Panc1 (cell line): ENCODE measurements around the gene TSPAN4. TPM values are rescaled to one million over a fixed set of nuclear protein-coding genes. Genes with fewer than 3 reads are reported as not detected.
A peak's percentile ranks its signal among the peaks of the same experiment; 100 is the strongest.

Experiments
- ATAC-seq: fragments of 200-7000 bp; cut with Tn5 transposase; 2 replicates; pipeline ENCODE4 v1.9.1; 2020; ENCODE audit warnings: mild to moderate bottlenecking, moderate library complexity
- Bru-seq: library from RNA; stranded (reverse); fragments of 400-500 nt; gene quantifications from one replicate; lab custom pipeline; 2021; lab: Mats Ljungman, UMichigan
- BruChase-seq, 2 experiments: library from RNA; stranded (reverse); fragments of 400-500 nt; gene quantifications; one replicate each; lab custom pipeline; 2021; lab: Mats Ljungman, UMichigan
- BruUV-seq: library from RNA; stranded (reverse); fragments of 400-500 nt; replicated peaks from 2 replicates; lab custom pipeline; 2021; lab: Mats Ljungman, UMichigan
- CTCF ChIA-PET: fragments of 300-600 bp; sonication (Branson Sonifier 250); formaldehyde crosslinking; loops from one replicate; lab custom pipeline; 2022; ENCODE audit warnings: antibody characterized with exemption; lab: Charles Lee
- POLR2A ChIA-PET: fragments of 300-600 bp; sonication (Branson Sonifier 250); formaldehyde crosslinking; loops from one replicate; lab custom pipeline; 2022; ENCODE audit warnings: antibody characterized with exemption; lab: Charles Lee
- DNase-seq: peaks from one replicate; pipeline ENCODE4 v3.0.0-alpha.2; 2010; ENCODE audit warnings: low read depth, low spot score
- H3K27ac ChIP-seq: 2 replicates; pipeline ENCODE4 v1.5.1; 2011; ENCODE audit warnings: mild to moderate bottlenecking, low read length, inconsistent platforms
- H3K27me3 ChIP-seq: fragments of 200-500 bp; sonication (Bioruptor generic); 2 replicates; pipeline ENCODE4 v1.6.0; 2014; ENCODE audit warnings: low read length, inconsistent platforms; ENCODE audit not compliant: control insufficient read depth, insufficient read depth
- H3K36me3 ChIP-seq: fragments of 200-500 bp; sonication (Bioruptor generic); 2 replicates; pipeline ENCODE4 v1.5.1; 2014; ENCODE audit warnings: inconsistent platforms, mild to moderate bottlenecking, low read length, moderate library complexity; ENCODE audit not compliant: control insufficient read depth, insufficient read depth
- H3K4me1 ChIP-seq: 2 replicates; pipeline ENCODE4 v1.5.1; 2011; ENCODE audit warnings: inconsistent platforms, mild to moderate bottlenecking, low read length, moderate library complexity; ENCODE audit not compliant: control insufficient read depth, insufficient read depth
- H3K4me3 ChIP-seq, 2 experiments: 2 replicates each; pipeline ENCODE4 v1.5.1; 2011 to 2012; ENCODE audit warnings: low read depth in 2 of 2, low read length in 2 of 2, mild to moderate bottlenecking in 2 of 2, inconsistent platforms in 1 of 2, moderate library complexity in 1 of 2
- H3K9me3 ChIP-seq: fragments of 200-500 bp; sonication (Bioruptor generic); 2 replicates; pipeline ENCODE4 v1.5.1; 2014; ENCODE audit warnings: low read depth, mild to moderate bottlenecking, inconsistent platforms, low read length, moderate library complexity; ENCODE audit not compliant: control insufficient read depth, insufficient read depth
- POLR2AphosphoS5 ChIP-seq: IDR thresholded peaks from 2 replicates; pipeline ENCODE4 v1.6.1; 2012; ENCODE audit warnings: mild to moderate bottlenecking, low read depth, low read length, moderate library complexity
- SIN3A ChIP-seq: IDR thresholded peaks from 2 replicates; pipeline ENCODE4 v1.6.1; 2012; ENCODE audit warnings: low read depth, mild to moderate bottlenecking, low read length, moderate library complexity, borderline replicate concordance; ENCODE audit not compliant: insufficient read depth
- TCF7L2 ChIP-seq: IDR thresholded peaks from 2 replicates; pipeline ENCODE4 v1.6.1; 2011; ENCODE audit warnings: mild to moderate bottlenecking, low read depth, low read length, inconsistent platforms
- in situ Hi-C: cut with HindIII; loops from 2 replicates; pipeline ENCODE4 v1.10.0; 2016; ENCODE audit warnings: low sequenced_read_pairs, low pct_unique_long_range_greater_than_20kb
- intact Hi-C: fragments of 100-400 bp; cut with micrococcal nuclease; formaldehyde crosslinking; loops from one replicate; pipeline ENCODE4 v1.10.0; 2022; ENCODE audit not compliant: unreplicated experiment
- long read RNA-seq: library from polyadenylated mRNA; unstranded; transcript quantifications from one replicate; pipeline ENCODE4 v2.0.0, GENCODE V29; 2021; ENCODE audit not compliant: unreplicated experiment
- polyA plus RNA-seq: library from polyadenylated mRNA; unstranded; fragments of >200 nt; gene quantifications from one replicate; pipeline ENCODE4 v1.2.1, GENCODE V29; 2012; ENCODE audit warnings: missing spikeins; ENCODE audit not compliant: insufficient read length
- total RNA-seq: library from RNA; stranded (reverse); gene quantifications from one replicate; pipeline ENCODE4 v1.2.1, GENCODE V29; 2021; ENCODE audit not compliant: unreplicated experiment
- TF ChIP-seq, protein P1 (sequence below): fragments of 450-650 bp; IDR thresholded peaks from 2 replicates; pipeline ENCODE4 v1.5.1; 2017; ENCODE audit warnings: mild to moderate bottlenecking
- TF ChIP-seq, protein P2 (sequence below), 2 experiments: IDR thresholded peaks; 2 replicates each; pipeline ENCODE4 v1.6.1; 2011 to 2012; ENCODE audit warnings: low read depth in 2 of 2, control low read depth in 1 of 2, low read length in 1 of 2, mild to moderate bottlenecking in 1 of 2, moderate library complexity in 1 of 2; ENCODE audit not compliant: insufficient read depth in 1 of 2

TSPAN4 gene, protein sequence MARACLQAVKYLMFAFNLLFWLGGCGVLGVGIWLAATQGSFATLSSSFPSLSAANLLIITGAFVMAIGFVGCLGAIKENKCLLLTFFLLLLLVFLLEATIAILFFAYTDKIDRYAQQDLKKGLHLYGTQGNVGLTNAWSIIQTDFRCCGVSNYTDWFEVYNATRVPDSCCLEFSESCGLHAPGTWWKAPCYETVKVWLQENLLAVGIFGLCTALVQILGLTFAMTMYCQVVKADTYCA
- total RNA-seq, result 187 TPM
- polyA plus RNA-seq, result 257 TPM
- Bru-seq, nascent RNA, result percentile 75 among the genes with signal in this experiment
- BruChase-seq, experiment 1, labeled RNA remaining after a 2-hour chase, result percentile 91 among the genes with signal in this experiment
- percentile 91 among the genes with signal in this experiment for BruChase-seq, experiment 2, labeled RNA remaining after a 6-hour chase
- long read RNA-seq, transcript TSPAN4-203 (9 exons, 1,423 nt), result major isoform, 129 of 463 reads
- long read RNA-seq, transcript TSPAN4-207 (8 exons, 1,025 nt), result minor isoform, 24 of 463 reads
- long read RNA-seq, transcript TSPAN4-202 (8 exons, 1,332 nt), result minor isoform, 27 of 463 reads
- long read RNA-seq, transcript TSPAN4-205 (9 exons, 1,426 nt), result minor isoform, 13 of 463 reads
- long read RNA-seq, partial matches to known transcripts, result 79 of 463 reads
- long read RNA-seq, other reads (novel, unspliced or antisense), result 176 of 463 reads

DNA sequence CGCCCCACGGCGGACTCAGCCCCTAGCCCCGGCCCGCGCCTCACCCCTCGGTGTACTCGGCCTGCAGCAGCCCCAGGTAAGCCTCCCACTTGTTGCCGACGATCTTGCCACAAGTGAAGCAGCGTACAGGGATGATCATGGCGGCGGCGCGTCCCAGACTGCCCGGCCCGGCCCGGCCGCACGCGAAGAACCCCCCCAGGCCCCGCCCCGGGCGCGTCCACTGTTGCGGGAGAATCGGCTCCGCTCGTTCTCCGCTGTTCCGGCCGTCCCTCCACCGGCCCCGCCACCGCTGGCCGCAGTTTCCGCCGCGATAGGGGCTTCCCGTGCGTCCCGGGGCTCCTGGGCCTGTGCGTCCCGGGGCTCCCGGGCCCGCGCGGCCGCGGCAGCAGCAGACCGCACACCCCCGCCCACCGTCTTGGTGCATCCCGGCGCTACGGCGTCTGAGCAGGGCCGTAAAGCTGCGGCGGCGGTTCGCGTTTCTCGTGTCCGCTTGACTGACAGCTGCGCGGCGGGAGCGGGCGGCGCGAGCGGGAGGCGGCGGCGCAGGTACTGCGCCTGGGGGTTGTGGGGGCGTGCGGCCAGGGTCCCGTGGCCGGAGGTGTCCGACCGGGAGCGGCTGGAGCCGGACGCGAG, at the start of gene TSPAN4, which contains the start of gene POLR2L:
TSS of gene TSPAN4 (plus strand) at position 483 of the 633 bp plus-strand sequence. CDS start 7,453 bp downstream, outside the sequence.
TSS of gene POLR2L (minus strand) at position 160 of the 633 bp plus-strand sequence. CDS start at position 139, 21 bp downstream.
- in situ Hi-C loops, result no loop called here
- CTCF ChIA-PET, result no interaction called here

DNA sequence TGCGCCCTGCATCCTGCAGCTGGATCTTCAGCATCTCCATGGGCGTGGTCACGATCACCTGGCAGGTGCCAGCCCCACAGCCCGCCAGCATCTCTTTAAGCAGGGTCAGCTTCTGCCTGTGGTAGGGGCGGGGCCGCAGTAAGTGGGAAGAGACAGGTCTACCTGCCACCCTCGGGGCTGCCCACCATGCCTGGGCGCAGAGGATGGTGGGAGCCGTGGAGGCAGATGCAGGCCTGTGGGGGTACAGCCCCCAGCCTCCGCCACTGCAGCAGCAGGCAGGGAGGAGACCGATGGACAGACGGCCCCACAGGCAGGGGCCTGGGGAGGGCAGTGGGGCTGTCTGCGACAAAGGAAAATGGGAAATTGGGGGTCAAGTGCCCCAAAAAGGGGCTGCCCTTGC, 49.8 kb upstream of the TSPAN4 start:
- H3K36me3 ChIP-seq, result no peaks in the 10 kb centered on the region; the same call in none of the 2 replicates
- BruUV-seq, result no TSS peak
- no peaks in the 10 kb centered on the region for H3K9me3 ChIP-seq
- POLR2A ChIA-PET, result no interaction called here
- H3K4me1 ChIP-seq, result peaks cover 62% of the 10 kb centered on the region
- ATAC-seq (no peak), DNase-seq (no peak)
- intact Hi-C loops, result no loop called here
- CTCF ChIA-PET, result no interaction called here
- H3K27ac ChIP-seq, result no peak overlapping the region; the same call in 1 of the 2 replicates
- H3K4me3 ChIP-seq, result no peak overlapping the region
- in situ Hi-C loops, result no loop called here
- no peaks in the 10 kb centered on the region for H3K27me3 ChIP-seq
- TF ChIP-seq TCF7L2, result no peak
- TF ChIP-seq, protein P1, sequence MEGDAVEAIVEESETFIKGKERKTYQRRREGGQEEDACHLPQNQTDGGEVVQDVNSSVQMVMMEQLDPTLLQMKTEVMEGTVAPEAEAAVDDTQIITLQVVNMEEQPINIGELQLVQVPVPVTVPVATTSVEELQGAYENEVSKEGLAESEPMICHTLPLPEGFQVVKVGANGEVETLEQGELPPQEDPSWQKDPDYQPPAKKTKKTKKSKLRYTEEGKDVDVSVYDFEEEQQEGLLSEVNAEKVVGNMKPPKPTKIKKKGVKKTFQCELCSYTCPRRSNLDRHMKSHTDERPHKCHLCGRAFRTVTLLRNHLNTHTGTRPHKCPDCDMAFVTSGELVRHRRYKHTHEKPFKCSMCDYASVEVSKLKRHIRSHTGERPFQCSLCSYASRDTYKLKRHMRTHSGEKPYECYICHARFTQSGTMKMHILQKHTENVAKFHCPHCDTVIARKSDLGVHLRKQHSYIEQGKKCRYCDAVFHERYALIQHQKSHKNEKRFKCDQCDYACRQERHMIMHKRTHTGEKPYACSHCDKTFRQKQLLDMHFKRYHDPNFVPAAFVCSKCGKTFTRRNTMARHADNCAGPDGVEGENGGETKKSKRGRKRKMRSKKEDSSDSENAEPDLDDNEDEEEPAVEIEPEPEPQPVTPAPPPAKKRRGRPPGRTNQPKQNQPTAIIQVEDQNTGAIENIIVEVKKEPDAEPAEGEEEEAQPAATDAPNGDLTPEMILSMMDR, result no peak
- TF ChIP-seq SIN3A, result no peak
- no peak; the same call in 1 of the 2 replicates for TF ChIP-seq POLR2AphosphoS5
- TF ChIP-seq, protein P2, sequence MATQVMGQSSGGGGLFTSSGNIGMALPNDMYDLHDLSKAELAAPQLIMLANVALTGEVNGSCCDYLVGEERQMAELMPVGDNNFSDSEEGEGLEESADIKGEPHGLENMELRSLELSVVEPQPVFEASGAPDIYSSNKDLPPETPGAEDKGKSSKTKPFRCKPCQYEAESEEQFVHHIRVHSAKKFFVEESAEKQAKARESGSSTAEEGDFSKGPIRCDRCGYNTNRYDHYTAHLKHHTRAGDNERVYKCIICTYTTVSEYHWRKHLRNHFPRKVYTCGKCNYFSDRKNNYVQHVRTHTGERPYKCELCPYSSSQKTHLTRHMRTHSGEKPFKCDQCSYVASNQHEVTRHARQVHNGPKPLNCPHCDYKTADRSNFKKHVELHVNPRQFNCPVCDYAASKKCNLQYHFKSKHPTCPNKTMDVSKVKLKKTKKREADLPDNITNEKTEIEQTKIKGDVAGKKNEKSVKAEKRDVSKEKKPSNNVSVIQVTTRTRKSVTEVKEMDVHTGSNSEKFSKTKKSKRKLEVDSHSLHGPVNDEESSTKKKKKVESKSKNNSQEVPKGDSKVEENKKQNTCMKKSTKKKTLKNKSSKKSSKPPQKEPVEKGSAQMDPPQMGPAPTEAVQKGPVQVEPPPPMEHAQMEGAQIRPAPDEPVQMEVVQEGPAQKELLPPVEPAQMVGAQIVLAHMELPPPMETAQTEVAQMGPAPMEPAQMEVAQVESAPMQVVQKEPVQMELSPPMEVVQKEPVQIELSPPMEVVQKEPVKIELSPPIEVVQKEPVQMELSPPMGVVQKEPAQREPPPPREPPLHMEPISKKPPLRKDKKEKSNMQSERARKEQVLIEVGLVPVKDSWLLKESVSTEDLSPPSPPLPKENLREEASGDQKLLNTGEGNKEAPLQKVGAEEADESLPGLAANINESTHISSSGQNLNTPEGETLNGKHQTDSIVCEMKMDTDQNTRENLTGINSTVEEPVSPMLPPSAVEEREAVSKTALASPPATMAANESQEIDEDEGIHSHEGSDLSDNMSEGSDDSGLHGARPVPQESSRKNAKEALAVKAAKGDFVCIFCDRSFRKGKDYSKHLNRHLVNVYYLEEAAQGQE (IDR thresholded peaks at IDR 0.05; ENCODE audit: insufficient read depth in 1 of 2, low read depth in 2 of 2, low read length in 1 of 2), result no peak

More for the DNA sequence above, at the start of gene TSPAN4, which contains the start of gene POLR2L:
- TF ChIP-seq, protein P2 (IDR thresholded peaks at IDR 0.05; ENCODE audit: insufficient read depth in 1 of 2, low read depth in 2 of 2, low read length in 1 of 2), result no peak
- TF ChIP-seq, protein P1, result no peak
- peak; percentile 72; the same call in 1 of the 2 replicates for TF ChIP-seq TCF7L2
- TF ChIP-seq POLR2AphosphoS5, result peak; percentile 99
- TF ChIP-seq SIN3A, result peak; percentile 95
- no peak for DNase-seq
- Histone ChIP-seq H3K4me3 (peak within 1 kb of the TSS; percentile 85 to 96), H3K27me3 (no peaks in the 10 kb centered on the region), H3K27ac (peak within 1 kb of the TSS; percentile 97), H3K9me3 (no peaks in the 10 kb centered on the region), H3K4me1 (peaks cover 71% of the 10 kb centered on the region), H3K36me3 (no peaks in the 10 kb centered on the region; the same call in 1 of the 2 replicates)
- POLR2A ChIA-PET, result interaction anchor here (0.7 kb wide), 1 partner anchor 208 kb away, joined by 3 read pairs; no protein-coding TSS in a partner anchor
- intact Hi-C loops, result no loop called here
- peak; percentile 16 for ATAC-seq
- BruUV-seq, result no TSS peak
